H1 (cell line): ENCODE results near the gene SCAMP5. TPM values are rescaled to one million over a fixed set of nuclear protein-coding genes. Genes with fewer than 3 reads are reported as not detected.

Experiments
- CTCF ChIA-PET: fragments of 300-600 bp; sonication (Branson Sonifier 250); formaldehyde crosslinking; loops from one replicate; lab custom pipeline; 2021; ENCODE audit not compliant: partially characterized antibody; lab: Charles Lee
- POLR2A ChIA-PET: fragments of 300-600 bp; sonication (Branson Sonifier 250); formaldehyde crosslinking; loops from one replicate; lab custom pipeline; 2021; ENCODE audit warnings: inconsistent platforms; ENCODE audit not compliant: partially characterized antibody; lab: Charles Lee
- DNase-seq, 2 experiments: peaks; one replicate each; pipeline versions ENCODE4 v3.0.0 to v3.0.0-alpha.2; 2010 to 2022; ENCODE audit warnings: low spot score in 2 of 2, low read depth in 1 of 2, mixed read lengths in 1 of 2
- FAIRE-seq: peaks from 2 replicates; lab custom pipeline; 2011; peaks lifted over from hg19 to GRCh38; lab: Jason Lieb, UNC
- H2AFZ ChIP-seq: 2 replicates; pipeline ENCODE4 v1.8.1; 2012; ENCODE audit warnings: low read length, inconsistent platforms
- H2AK5ac ChIP-seq: 2 replicates; pipeline ENCODE4 v1.6.1; 2013; ENCODE audit warnings: low read depth, low read length
- H2BK120ac ChIP-seq: replicated peaks from 2 replicates; pipeline ENCODE3; 2013; ENCODE audit warnings: low read depth, low read length, inconsistent platforms
- H2BK12ac ChIP-seq: 2 replicates; pipeline ENCODE4 v1.6.1; 2013; ENCODE audit warnings: low read depth, low read length
- H2BK15ac ChIP-seq: 2 replicates; pipeline ENCODE4 v1.6.1; 2013; ENCODE audit warnings: low read length
- H2BK20ac ChIP-seq: 2 replicates; pipeline ENCODE4 v1.6.1; 2013; ENCODE audit warnings: low read length
- H2BK5ac ChIP-seq: 2 replicates; pipeline ENCODE4 v1.6.1; 2013; ENCODE audit warnings: low read depth, low read length
- H3K14ac ChIP-seq: 2 replicates; pipeline ENCODE4 v1.6.1; 2013; ENCODE audit warnings: inconsistent platforms; ENCODE audit not compliant: insufficient read length
- H3K18ac ChIP-seq: 2 replicates; pipeline ENCODE4 v1.6.1; 2013; ENCODE audit warnings: low read length; ENCODE audit errors: extremely low read depth
- H3K23ac ChIP-seq: 2 replicates; pipeline ENCODE4 v1.6.1; 2013; ENCODE audit warnings: inconsistent platforms; ENCODE audit not compliant: insufficient read length
- H3K23me2 ChIP-seq: 2 replicates; pipeline ENCODE4 v1.6.1; 2013; ENCODE audit warnings: low read depth, low read length
- H3K27ac ChIP-seq: 2 replicates; pipeline ENCODE4 v1.6.1; 2011; ENCODE audit warnings: low read depth, low read length, inconsistent platforms
- H3K27me3 ChIP-seq, 4 experiments: replicated peaks in 1 of 4; 1 replicate in 1 of 4; 2 replicates in 3 of 4; pipeline versions ENCODE4 v1.6.1 to v1.8.1; 2011 to 2013; ENCODE audit warnings: low read length in 3 of 4, mild to moderate bottlenecking in 3 of 4, inconsistent platforms in 2 of 4, mixed read lengths in 2 of 4, moderate library complexity in 1 of 4; ENCODE audit not compliant: control insufficient read depth in 3 of 4, insufficient read depth in 3 of 4; ENCODE audit errors: extremely low read depth in 1 of 4
- H3K36me3 ChIP-seq, 4 experiments: 2 replicates each; pipeline versions ENCODE4 v1.6.1 to v1.8.1; 2011 to 2013; ENCODE audit warnings: mild to moderate bottlenecking in 4 of 4, low read length in 3 of 4, moderate library complexity in 2 of 4, control low read depth in 1 of 4, inconsistent platforms in 1 of 4; ENCODE audit not compliant: insufficient read depth in 4 of 4, control insufficient read depth in 2 of 4
- H3K4ac ChIP-seq: replicated peaks from 2 replicates; pipeline ENCODE3; 2013; ENCODE audit warnings: low read length, low read depth, mixed read lengths, inconsistent platforms; ENCODE audit not compliant: insufficient read length
- H3K4me1 ChIP-seq, 4 experiments: replicated peaks in 1 of 4; 1 replicate in 1 of 4; 2 replicates in 3 of 4; pipeline versions ENCODE4 v1.6.1 to v1.8.1; 2011 to 2013; ENCODE audit warnings: low read length in 3 of 4, inconsistent platforms in 2 of 4, mixed read lengths in 1 of 4; ENCODE audit not compliant: insufficient read depth in 4 of 4, control insufficient read depth in 3 of 4
- H3K4me2 ChIP-seq, 2 experiments: 2 replicates each; pipeline versions ENCODE4 v1.6.1 to v1.8.1; 2011 to 2013; ENCODE audit warnings: low read depth in 2 of 2, low read length in 2 of 2, control low read depth in 1 of 2, inconsistent platforms in 1 of 2, mild to moderate bottlenecking in 1 of 2; ENCODE audit not compliant: insufficient read depth in 1 of 2
- H3K4me3 ChIP-seq, 4 experiments: fragments of 200-600, 300-600 bp in 1 of 4; sonication (generic), shearing (Covaris generic), sonication (Bioruptor Twin) in 1 of 4; 2 replicates each; pipeline versions ENCODE4 v1.5.1 to v1.8.1; 2011 to 2016; ENCODE audit warnings: low read length in 4 of 4, low read depth in 3 of 4, control low read depth in 2 of 4, inconsistent platforms in 2 of 4, mild to moderate bottlenecking in 2 of 4, mixed read lengths in 1 of 4, moderate library complexity in 1 of 4; ENCODE audit not compliant: insufficient read depth in 2 of 4; ENCODE audit errors: extremely low read depth in 1 of 4
- H3K56ac ChIP-seq: replicated peaks from 2 replicates; pipeline ENCODE3; 2013; ENCODE audit warnings: low read depth, mild to moderate bottlenecking, mixed read lengths, low read length, inconsistent platforms; ENCODE audit not compliant: insufficient read length
- H3K79me1 ChIP-seq: 2 replicates; pipeline ENCODE4 v1.6.1; 2013; ENCODE audit warnings: low read depth, low read length, control low read depth
- H3K79me2 ChIP-seq, 2 experiments: 2 replicates each; pipeline versions ENCODE4 v1.6.1 to v1.8.1; 2012 to 2013; ENCODE audit warnings: low read length in 2 of 2, mild to moderate bottlenecking in 2 of 2, inconsistent platforms in 1 of 2; ENCODE audit not compliant: insufficient read depth in 2 of 2, control insufficient read depth in 1 of 2
- H3K9ac ChIP-seq, 4 experiments: replicated peaks in 1 of 4; 1 replicate in 1 of 4; 2 replicates in 3 of 4; pipeline versions ENCODE4 v1.6.1 to v1.8.1; 2011 to 2013; ENCODE audit warnings: low read depth in 3 of 4, low read length in 3 of 4, control low read depth in 2 of 4, mild to moderate bottlenecking in 2 of 4, moderate library complexity in 2 of 4, inconsistent platforms in 1 of 4; ENCODE audit errors: extremely low read depth in 1 of 4
- H3K9me3 ChIP-seq, 2 experiments: 2 replicates each; pipeline versions ENCODE4 v1.6.1 to v1.8.1; 2012 to 2013; ENCODE audit warnings: mild to moderate bottlenecking in 2 of 2, moderate library complexity in 2 of 2, control low read depth in 1 of 2, inconsistent platforms in 1 of 2, low read depth in 1 of 2, low read length in 1 of 2, mixed read lengths in 1 of 2; ENCODE audit not compliant: insufficient read depth in 2 of 2
- H4K20me1 ChIP-seq, 2 experiments: replicated peaks in 1 of 2; 2 replicates each; pipeline versions ENCODE3 to v1.8.1; 2011 to 2013; ENCODE audit warnings: inconsistent platforms in 2 of 2, low read length in 2 of 2, mild to moderate bottlenecking in 1 of 2; ENCODE audit not compliant: insufficient read depth in 2 of 2, control insufficient read depth in 1 of 2
- H4K5ac ChIP-seq: 2 replicates; pipeline ENCODE4 v1.6.1; 2013; ENCODE audit warnings: low read length, low read depth, mixed read lengths, inconsistent platforms; ENCODE audit not compliant: insufficient read length
- H4K8ac ChIP-seq: 2 replicates; pipeline ENCODE4 v1.8.0; 2013; ENCODE audit warnings: mild to moderate bottlenecking, moderate library complexity, low read length, inconsistent platforms; ENCODE audit not compliant: insufficient read depth; ENCODE audit errors: extremely low read depth
- H4K91ac ChIP-seq: replicated peaks from 2 replicates; pipeline ENCODE3; 2013; ENCODE audit warnings: low read length, mixed read lengths, inconsistent platforms; ENCODE audit not compliant: insufficient read length
- BRCA1 ChIP-seq: IDR thresholded peaks from 2 replicates; pipeline ENCODE4 v1.6.1; 2012; ENCODE audit warnings: low read depth, low read length, improper control_type of control experiment
- CBX5 ChIP-seq: fragments of 300-800, 300-1000 bp; sonication (generic); IDR thresholded peaks from 2 replicates; pipeline ENCODE4 v1.7.1; 2016; ENCODE audit warnings: antibody characterized with exemption, low read length, low read depth
- CHD2 ChIP-seq: IDR thresholded peaks from 2 replicates; pipeline ENCODE4 v1.6.1; 2012; ENCODE audit warnings: low read length, improper control_type of control experiment
- E2F6 ChIP-seq: IDR thresholded peaks from 2 replicates; pipeline ENCODE4 v1.6.1; 2012; ENCODE audit warnings: inconsistent platforms
- GTF2F1 ChIP-seq: IDR thresholded peaks from 2 replicates; pipeline ENCODE4 v1.6.1; 2012; ENCODE audit warnings: low read depth, low read length, improper control_type of control experiment, borderline replicate concordance
- KDM5A ChIP-seq: fragments of 200-600 bp; IDR thresholded peaks from 2 replicates; pipeline ENCODE4 v1.7.1; 2012; ENCODE audit warnings: mild to moderate bottlenecking, low read length, inconsistent platforms, mixed read lengths
- NANOG ChIP-seq: IDR thresholded peaks from 2 replicates; pipeline ENCODE4 v1.6.1; 2011; ENCODE audit warnings: low read length, low read depth, mild to moderate bottlenecking, inconsistent platforms; ENCODE audit not compliant: insufficient read depth, poor library complexity, severe bottlenecking
- RNF2 ChIP-seq: fragments of 200-900, 300-1000 bp; sonication (generic); IDR thresholded peaks from 2 replicates; pipeline ENCODE4 v1.7.1; 2016; ENCODE audit warnings: borderline replicate concordance, low read depth, mild to moderate bottlenecking, antibody characterized with exemption, low read length; ENCODE audit not compliant: poor library complexity, severe bottlenecking; ENCODE audit errors: missing control alignments
- SP1 ChIP-seq: IDR thresholded peaks from 2 replicates; pipeline ENCODE4 v1.6.1; 2011; ENCODE audit warnings: low read depth, low read length
- SRF ChIP-seq: IDR thresholded peaks from 2 replicates; pipeline ENCODE4 v1.6.1; 2011; ENCODE audit warnings: mild to moderate bottlenecking, low read depth, low read length, moderate library complexity
- WGBS, 2 experiments: shearing (Covaris generic) in 1 of 2; methylation state at CpG; one replicate each; pipeline versions ENCODE4 v1.1.6 to v1.1.7; 2013 to 2015; ENCODE audit warnings: low lambda C conversion rate in 2 of 2, mixed read lengths in 2 of 2, inconsistent platforms in 1 of 2, low coverage in 1 of 2, missing lambda C conversion rate in 1 of 2; ENCODE audit not compliant: insufficient replicate concordance in 2 of 2, insufficient coverage in 1 of 2, insufficient read length in 1 of 2; ENCODE audit errors: extremely low coverage in 1 of 2, missing lambda C conversion rate in 1 of 2; 5-methylcytosine and 5-hydroxymethylcytosine counted together
- polyA plus RNA-seq, 7 experiments: library from polyadenylated mRNA; depleted of rRNA in 3 of 7; stranded (reverse) in 5 of 7; unstranded in 2 of 7; fragments of >200 nt in 5 of 7; fragments of 200-250 nt in 2 of 7; gene quantifications; 1 replicate in 5 of 7; 2 replicates in 1 of 7; 4 replicates in 1 of 7; pipeline versions ENCODE4 v1.2.1 to v1.2.3, GENCODE V29; 2011 to 2013; ENCODE audit warnings: missing spikeins in 2 of 7, mixed read lengths in 2 of 7
- total RNA-seq: library from RNA; stranded (reverse); fragmentation: NEBNext Ultra II Directional; extraction: Animal tissue kit (Norgen Biotek cat#: 25700); gene quantifications from 2 replicates; pipeline ENCODE4 v1.2.1, GENCODE V29; 2021
- TF ChIP-seq, protein P1 (sequence below): IDR thresholded peaks from 2 replicates; pipeline ENCODE4 v1.6.1; 2012; ENCODE audit warnings: low read length, inconsistent platforms

SCAMP5 gene
- total and polyA plus RNA-seq, 2 of the 8 experiments (the other 6 are each of a cell fraction or from before 2014, with no cell fraction given): 55.4 to 94.7 TPM

DNA sequence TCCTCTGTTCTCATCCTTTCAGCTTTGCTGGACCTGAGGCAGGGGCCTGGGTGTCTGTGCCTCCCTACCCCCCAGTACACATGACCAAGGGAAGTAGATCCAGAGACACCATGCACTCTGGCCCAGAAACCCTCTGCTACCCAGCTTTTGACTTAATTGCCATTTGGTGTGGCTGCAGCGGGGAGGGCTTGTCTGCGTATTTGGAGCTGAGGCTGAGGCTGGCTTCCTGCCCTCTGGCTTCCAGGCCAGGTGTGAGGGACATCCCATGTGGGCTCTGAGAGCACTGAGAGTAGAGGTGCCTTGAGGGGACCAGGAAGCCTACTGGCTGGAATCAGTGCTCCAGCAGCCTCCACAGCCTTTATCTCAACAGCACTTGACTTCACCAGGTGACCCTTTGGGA is 54.9 kb downstream of the SCAMP5 start:
- no peak for FAIRE-seq
- TF ChIP-seq CBX5 (no peak), SRF (no peak), KDM5A (no peak), BRCA1 (no peak), GTF2F1 (no peak), E2F6 (no peak), RNF2 (no peak), NANOG (no peak), SP1 (no peak), CHD2 (no peak)
- TF ChIP-seq, protein P1, sequence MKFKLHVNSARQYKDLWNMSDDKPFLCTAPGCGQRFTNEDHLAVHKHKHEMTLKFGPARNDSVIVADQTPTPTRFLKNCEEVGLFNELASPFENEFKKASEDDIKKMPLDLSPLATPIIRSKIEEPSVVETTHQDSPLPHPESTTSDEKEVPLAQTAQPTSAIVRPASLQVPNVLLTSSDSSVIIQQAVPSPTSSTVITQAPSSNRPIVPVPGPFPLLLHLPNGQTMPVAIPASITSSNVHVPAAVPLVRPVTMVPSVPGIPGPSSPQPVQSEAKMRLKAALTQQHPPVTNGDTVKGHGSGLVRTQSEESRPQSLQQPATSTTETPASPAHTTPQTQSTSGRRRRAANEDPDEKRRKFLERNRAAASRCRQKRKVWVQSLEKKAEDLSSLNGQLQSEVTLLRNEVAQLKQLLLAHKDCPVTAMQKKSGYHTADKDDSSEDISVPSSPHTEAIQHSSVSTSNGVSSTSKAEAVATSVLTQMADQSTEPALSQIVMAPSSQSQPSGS: no peak

More for the DNA sequence above, 54.9 kb downstream of the SCAMP5 start:
- H3K27me3 ChIP-seq: no peaks in the 10 kb centered on the region
- H4K8ac ChIP-seq: no peak overlapping the region
- no peak overlapping the region for H4K91ac ChIP-seq
- H2BK15ac ChIP-seq: no peak overlapping the region
- no peak overlapping the region for H2BK120ac ChIP-seq
- no peak overlapping the region for H4K5ac ChIP-seq
- WGBS, 2 experiments: 100% methylated on average over 2 of the region's 2 CpGs; no CpG with 5 or more reads in 1 of the 2 experiments
- no peaks in the 10 kb centered on the region for H3K23me2 ChIP-seq
- H3K79me1 ChIP-seq: no peaks in the 10 kb centered on the region; the same call in 1 of the 2 replicates
- H3K56ac ChIP-seq: no peak overlapping the region
- POLR2A ChIA-PET: interaction anchor here (1.3 to 1.4 kb wide), 2 partner anchors 10 to 15 kb away, joined by 3 read pairs; no protein-coding TSS in a partner anchor
- no peaks in the 10 kb centered on the region; a peak in 1 of 8 replicates for H3K36me3 ChIP-seq
- no peak overlapping the region for H3K23ac ChIP-seq
- no peak overlapping the region for H3K9ac ChIP-seq
- no peaks in the 10 kb centered on the region for H3K79me2 ChIP-seq
- CTCF ChIA-PET: interaction anchor here (0.8 to 1.1 kb wide), 4 partner anchors 7 to 151 kb away, joined by 3 to 4 read pairs (median 3); partner anchors contain the start of gene C15orf39
- no peak overlapping the region for H3K4me3 ChIP-seq
- no peak overlapping the region for H3K18ac ChIP-seq
- no peaks in the 10 kb centered on the region for H3K9me3 ChIP-seq
- no peak overlapping the region for H2BK20ac ChIP-seq
- peaks cover 0 to 12% (median 8%) of the 10 kb centered on the region in 4 experiments; a peak in 5 of 7 replicates for H3K4me1 ChIP-seq
- H3K27ac ChIP-seq: no peak overlapping the region
- no peak overlapping the region for H3K4ac ChIP-seq
- peaks cover 0 to 6% of the 10 kb centered on the region in 2 experiments for H4K20me1 ChIP-seq
- DNase-seq: no peak
- no peak overlapping the region for H3K4me2 ChIP-seq
- no peak overlapping the region for H2AK5ac ChIP-seq
- no peak overlapping the region for H2BK5ac ChIP-seq
- no peak overlapping the region for H3K14ac ChIP-seq
- no peak overlapping the region for H2BK12ac ChIP-seq
- no peak overlapping the region for H2AFZ ChIP-seq
